ENCODE measurements around the gene S100A12.

- TF ChIP-seq CTCF (IDR thresholded peaks at IDR 0.05) = peak in 2 of 4 experiments; percentile 8 to 13
- TF ChIP-seq POLR2A (IDR thresholded peaks at IDR 0.05) = no peak
- no peak for TF ChIP-seq EP300 (IDR thresholded peaks at IDR 0.05)
- no peak for TF ChIP-seq POLR2AphosphoS5 (IDR thresholded peaks at IDR 0.05)
Measured at GRCh38 chr1:153355445-153356071, 19.9 kb downstream of the S100A12 start.

All from sigmoid colon (tissue), 4 donors.